GM21515 (cell line): ENCODE results near the gene TSPAN5.
"Not testable (repeated sequence)": the region's sequence is repeated elsewhere in the genome, so short reads cannot be mapped to it uniquely, and the experiment has no call there.

Experiments
- ATAC-seq: cut with Tn5 transposase; IDR thresholded peaks from one replicate; pipeline ENCODE4 v1.9.1; 2021; ENCODE audit not compliant: unreplicated experiment

Gene TSPAN5

DNA sequence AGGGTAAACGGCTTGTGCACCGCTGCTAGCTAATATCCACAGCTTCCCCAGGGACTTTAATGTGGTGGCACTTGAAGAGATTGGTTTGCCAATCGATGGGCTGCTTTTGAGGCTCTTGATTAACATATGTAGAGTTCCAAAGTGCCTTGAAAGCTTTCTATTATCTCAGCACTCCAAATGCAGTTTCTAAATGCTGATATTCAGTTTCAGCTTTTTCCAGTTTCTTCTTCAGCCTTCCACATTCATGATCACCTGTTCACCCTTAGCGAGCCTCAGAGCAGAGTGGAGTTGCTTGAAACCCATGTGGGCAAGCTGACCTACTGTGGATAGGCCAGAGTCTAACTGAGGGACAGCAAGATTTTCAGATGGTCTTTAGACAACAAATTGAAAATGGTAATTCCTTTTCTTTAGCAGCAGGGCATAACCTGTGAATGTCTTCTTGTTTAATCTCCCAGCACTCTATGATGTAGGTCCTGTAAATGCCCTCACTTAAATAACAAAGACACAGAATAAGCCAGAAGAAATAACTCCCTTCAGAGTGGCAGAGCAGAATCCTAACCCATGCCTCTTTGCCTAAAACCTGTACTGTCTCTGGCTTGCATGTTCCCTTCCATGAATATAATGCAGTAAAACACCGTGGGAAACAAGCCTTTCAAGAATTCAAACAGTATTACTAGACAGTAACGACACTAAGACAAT is 99.8 kb downstream of the TSPAN5 start:
- ATAC-seq, result no peak

- no peak for ATAC-seq
These were observed 101.1 kb downstream of the TSPAN5 start for GRCh38 chr4:98557194-98557892.

GRCh38 chr4:98556451-98556850 is 102.0 kb downstream of the TSPAN5 start:
- ATAC-seq, result no peak

DNA sequence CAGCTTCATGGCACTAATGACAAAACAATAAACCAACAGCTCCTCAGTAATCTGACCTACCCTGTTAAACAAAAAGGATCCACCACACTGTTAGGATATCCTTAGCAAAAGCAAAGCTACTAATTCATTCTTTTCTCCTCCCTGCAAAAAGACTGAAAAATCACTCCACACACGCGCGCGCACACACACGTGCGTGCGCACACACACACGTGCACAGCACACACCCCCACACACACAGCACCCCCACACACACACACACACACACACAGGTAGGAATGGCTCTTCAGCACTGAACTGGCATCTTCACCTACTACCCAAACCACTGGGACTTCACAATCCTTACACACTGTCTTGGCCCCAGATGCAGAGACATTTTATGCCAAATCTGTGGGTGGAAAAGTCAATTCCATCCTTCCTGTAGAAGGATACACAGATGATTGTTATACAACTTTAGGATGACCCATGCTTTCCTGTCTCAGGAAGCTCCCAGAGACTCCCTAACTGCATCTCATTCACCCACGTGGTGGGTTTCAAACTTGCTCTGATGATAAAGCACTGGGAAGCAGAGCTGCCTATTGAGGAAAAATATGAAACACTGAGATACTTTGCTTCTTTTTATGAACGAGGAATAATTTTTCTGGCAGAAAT is 102.5 kb downstream of the TSPAN5 start:
- ATAC-seq, result no peak

- no peak for ATAC-seq
These were observed 111.4 kb downstream of the TSPAN5 start for GRCh38 chr4:98546910-98547594.

- no peak for ATAC-seq
These were observed 113.5 kb downstream of the TSPAN5 start for GRCh38 chr4:98544818-98545414.

- no peak for ATAC-seq
These were observed 114.1 kb downstream of the TSPAN5 start for GRCh38 chr4:98544141-98544817.

DNA sequence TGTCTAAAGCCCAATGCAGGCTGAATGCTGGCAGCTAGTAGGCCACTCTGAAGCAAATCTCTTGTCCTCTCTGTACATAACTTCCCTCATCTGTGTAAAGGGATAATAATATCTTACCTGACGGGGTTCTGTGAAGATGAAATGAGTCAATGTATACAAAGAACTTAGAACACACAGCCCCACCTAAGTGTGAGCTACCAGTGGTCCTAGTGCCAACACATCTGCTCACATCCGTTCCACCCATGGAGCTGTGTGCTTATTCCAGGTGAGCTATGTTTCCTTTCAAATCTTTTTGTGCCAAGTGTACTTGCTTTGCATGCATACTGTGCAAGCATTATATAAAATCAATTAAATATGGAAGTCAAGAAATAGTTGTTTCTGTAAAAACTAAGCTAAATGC is 116.4 kb downstream of the TSPAN5 start:
- ATAC-seq, result no peak

DNA sequence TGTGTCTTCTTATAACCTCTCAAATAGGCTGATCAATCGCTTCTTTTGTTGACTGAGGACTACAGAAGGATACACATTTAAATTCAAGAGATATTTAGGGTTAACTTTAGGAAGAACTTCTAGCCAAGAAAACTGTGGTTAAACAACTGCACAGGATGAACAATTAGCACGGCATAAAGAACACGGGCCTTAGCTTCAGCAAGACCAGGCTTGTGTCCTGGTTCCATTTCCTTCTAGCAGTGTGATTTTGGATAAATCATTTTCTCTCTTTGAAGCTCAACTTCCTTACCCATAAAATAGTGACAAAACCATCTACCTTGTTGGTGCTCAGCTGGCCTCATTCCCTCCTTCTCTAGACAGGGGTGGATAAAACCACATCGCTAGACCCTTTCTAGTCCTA is 117.6 kb downstream of the TSPAN5 start:
- no peak for ATAC-seq

DNA sequence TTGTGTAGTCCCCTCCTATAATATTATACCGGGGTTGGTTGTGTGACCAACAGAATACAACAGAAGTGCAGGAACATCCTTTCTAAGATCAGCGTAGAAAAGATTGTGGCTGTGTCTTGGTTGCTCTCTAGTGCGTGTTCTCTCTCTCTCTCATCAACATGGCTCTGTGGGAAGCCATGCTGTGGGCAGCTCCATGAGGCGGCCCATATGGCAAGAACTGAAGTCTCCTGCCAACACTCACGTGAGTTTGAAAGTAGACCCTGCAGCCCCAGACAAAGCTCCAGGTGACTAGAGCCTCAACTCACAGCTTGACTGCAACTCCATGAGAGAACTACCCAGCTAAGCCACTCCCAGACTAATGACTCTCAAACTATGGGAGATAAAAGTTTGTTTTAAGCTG is 118.7 kb downstream of the TSPAN5 start:
- no peak for ATAC-seq

GRCh38 chr4:98539299-98539698 is 119.1 kb downstream of the TSPAN5 start:
- ATAC-seq, result no peak

GRCh38 chr4:98536631-98537030 is 121.8 kb downstream of the TSPAN5 start:
- ATAC-seq, result no peak

DNA sequence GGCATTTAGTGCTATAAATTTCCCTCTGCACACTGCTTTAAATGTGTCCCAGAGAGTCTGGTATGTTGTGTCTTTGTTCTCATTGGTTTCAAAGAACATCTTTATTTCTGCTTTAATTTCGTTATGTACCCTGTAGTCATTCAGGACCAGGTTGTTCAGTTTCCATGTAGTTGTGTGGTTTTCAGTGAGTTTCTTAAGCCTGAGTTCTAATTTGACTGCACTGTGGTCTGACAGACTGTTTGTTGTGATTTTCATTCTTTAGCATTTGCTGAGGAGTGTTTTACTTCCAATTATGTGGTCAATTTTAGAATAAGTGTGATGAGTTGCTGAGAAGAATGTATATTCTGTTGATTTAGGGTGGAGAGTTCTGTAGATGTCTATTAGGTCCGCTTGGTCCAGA is 124.3 kb downstream of the TSPAN5 start:
- not testable (repeated sequence) for ATAC-seq

GRCh38 chr4:98530572-98530971 is 127.8 kb downstream of the TSPAN5 start:
- ATAC-seq, result no peak

- no peak for ATAC-seq
These were observed 128.3 kb downstream of the TSPAN5 start for GRCh38 chr4:98529970-98530569.

DNA sequence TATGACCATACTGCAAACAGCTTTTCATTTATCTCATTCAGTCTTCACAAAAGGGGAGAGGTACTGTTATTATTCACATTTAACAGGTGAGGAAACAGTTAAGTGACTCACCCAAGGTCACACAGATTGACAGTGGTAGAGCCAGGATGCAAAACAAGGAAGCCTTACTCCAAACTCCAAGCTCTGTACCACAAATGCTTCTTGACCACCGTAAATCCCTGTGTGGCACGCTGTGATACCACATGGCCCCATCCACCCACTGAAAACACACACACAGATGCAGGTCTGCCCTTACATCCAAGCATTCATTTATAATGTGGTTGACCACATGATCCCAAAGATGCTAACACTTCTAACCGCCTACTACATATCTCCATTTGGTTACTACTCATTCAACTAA is 129.5 kb downstream of the TSPAN5 start:
- ATAC-seq, result no peak

- ATAC-seq, result no peak
These were observed 130.7 kb downstream of the TSPAN5 start for GRCh38 chr4:98527534-98528269.

DNA sequence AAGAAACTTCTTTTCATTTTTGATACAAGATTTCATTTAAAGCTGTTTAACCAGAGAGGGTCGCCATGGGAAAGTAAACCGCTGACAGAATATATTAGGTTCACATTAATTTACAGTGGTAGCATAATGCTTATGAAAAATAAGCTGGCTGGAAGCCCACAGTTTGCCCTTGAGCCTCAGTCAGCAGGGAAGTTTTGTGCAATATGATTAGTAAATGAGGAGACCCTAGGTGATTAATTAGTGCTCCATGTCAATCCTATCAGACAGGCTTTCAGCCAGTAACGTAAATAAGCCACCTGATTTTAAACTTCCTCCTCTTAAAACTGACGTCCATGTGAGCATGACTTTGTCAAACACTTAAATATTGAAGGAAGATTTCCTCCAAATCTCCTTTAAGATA is 134.2 kb downstream of the TSPAN5 start:
- ATAC-seq, result no peak

- ATAC-seq, result no peak
These were observed 135.6 kb downstream of the TSPAN5 start for GRCh38 chr4:98522636-98523395.
